ENCODE results near the gene QRFP.

QRFP gene

DNA sequence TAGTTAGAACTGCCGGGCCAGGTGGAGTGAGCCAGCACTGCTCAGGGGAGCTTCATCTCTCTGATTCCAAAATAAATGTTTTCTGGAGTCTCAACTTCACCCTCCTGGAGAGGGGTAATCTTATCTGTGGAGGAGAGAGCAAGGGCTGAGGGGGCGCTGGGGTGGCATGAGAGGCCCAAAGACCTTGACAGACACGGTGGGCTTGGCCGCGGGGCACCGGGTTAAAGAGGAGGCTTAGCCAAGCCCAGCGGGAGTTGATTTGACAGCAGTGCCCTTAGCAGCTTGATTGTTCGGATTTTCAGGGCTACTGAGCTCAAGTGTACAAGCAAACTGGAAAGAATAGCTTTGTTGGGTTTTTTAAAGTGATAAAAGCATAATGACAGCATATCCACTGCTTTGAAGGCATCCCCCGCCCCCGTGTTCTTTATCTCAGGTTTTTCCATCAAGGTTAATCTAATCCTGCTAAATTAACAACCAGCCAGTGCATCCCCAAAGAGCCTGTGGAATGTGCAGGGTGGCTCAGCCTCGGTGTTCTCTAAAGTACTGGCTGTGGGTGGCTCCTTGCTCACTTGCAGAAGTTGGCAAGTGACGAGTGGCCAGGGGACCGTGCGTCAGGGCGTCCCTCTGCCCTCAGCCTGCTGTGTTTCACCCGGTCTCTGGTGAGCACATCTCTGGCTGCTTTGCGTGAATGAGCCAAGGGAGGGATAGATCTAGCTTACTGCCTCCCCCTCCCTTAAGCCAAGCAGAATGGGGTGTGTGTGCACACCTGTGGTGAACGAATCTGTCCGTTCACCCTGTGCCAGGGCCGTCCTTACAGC, 5.5 kb downstream of the QRFP start:
- no peak for DNase-seq

DNA sequence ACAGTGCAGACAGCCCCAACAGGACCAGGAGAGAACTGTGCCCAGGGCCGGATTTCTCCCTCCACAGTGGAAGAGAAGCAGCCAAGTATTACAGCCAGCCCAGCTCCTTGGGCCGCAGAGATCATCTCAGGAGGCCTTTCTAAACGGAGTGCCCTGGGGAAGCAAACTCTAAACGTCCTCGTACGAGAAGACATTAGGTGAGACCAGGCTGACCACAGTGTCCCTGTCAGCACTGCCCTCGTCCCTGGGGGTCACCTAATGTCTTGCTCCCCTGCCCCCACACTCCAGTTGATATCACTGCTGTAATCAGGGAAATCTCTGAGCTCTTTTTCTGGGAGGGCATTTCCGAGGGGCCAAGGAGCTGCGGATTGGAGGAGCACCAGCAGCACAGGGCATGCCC, 6.5 kb downstream of the QRFP start:
- no peak for DNase-seq

- DNase-seq: no peak
These were observed 8.3 kb downstream of the QRFP start for GRCh38 chr9:130888146-130888885.

DNA sequence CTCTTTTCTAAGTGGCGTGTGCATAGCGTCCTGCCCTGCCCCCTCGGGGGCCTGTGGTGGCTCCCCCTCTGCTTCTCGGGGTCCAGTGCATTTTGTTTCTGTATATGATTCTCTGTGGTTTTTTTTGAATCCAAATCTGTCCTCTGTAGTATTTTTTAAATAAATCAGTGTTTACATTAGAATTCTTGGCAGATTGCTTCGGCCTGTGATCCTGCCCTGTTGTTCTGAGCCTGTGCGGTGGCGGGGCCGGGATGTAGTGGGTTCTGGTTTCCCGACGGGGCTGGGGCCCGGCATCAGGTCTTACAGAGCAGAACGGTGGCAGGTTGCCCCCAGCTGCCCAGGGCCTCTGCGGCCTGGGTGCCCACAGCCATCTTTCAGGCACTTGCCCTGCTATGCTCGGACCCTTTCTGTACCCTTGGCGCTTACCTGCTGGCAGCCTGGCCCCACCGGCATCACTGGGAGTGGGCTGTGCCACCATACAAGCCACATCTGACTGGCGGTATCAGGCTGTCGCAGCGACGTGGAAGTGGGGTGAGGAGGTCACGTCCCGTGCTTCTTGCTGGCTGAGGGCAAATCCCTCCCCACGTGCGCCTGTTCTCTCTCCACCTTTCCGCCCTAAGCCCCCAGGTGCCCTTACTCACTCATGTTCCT, 9.0 kb downstream of the QRFP start:
- DNase-seq: no peak

DNA sequence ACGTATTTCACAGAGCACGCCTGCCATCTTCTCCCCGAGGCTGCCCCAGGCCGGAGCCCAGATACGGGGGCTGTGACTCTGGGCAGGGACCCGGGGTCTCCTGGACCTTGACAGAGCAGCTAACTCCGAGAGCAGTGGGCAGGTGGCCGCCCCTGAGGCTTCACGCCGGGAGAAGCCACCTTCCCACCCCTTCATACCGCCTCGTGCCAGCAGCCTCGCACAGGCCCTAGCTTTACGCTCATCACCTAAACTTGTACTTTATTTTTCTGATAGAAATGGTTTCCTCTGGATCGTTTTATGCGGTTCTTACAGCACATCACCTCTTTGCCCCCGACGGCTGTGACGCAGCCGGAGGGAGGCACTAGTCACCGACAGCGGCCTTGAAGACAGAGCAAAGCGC, 9.6 kb downstream of the QRFP start:
- DNase-seq: no peak

DNA sequence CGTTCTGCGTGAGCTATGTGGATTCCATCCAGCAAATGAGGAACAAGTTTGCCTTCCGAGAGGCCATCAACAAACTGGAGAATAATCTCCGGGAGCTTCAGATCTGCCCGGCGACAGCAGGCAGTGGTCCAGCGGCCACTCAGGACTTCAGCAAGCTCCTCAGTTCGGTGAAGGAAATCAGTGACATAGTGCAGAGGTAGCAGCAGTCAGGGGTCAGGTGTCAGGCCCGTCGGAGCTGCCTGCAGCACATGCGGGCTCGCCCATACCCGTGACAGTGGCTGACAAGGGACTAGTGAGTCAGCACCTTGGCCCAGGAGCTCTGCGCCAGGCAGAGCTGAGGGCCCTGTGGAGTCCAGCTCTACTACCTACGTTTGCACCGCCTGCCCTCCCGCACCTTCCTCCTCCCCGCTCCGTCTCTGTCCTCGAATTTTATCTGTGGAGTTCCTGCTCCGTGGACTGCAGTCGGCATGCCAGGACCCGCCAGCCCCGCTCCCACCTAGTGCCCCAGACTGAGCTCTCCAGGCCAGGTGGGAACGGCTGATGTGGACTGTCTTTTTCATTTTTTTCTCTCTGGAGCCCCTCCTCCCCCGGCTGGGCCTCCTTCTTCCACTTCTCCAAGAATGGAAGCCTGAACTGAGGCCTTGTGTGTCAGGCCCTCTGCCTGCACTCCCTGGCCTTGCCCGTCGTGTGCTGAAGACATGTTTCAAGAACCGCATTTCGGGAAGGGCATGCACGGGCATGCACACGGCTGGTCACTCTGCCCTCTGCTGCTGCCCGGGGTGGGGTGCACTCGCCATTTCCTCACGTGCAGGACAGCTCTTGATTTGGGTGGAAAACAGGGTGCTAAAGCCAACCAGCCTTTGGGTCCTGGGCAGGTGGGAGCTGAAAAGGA, 10.9 kb downstream of the QRFP start:
- no peak for DNase-seq

GRCh38 chr9:130884542-130885483, 11.8 kb downstream of the QRFP start:
- no peak for DNase-seq

- no peak for DNase-seq
These were observed 12.5 kb downstream of the QRFP start for GRCh38 chr9:130884111-130884531.

DNA sequence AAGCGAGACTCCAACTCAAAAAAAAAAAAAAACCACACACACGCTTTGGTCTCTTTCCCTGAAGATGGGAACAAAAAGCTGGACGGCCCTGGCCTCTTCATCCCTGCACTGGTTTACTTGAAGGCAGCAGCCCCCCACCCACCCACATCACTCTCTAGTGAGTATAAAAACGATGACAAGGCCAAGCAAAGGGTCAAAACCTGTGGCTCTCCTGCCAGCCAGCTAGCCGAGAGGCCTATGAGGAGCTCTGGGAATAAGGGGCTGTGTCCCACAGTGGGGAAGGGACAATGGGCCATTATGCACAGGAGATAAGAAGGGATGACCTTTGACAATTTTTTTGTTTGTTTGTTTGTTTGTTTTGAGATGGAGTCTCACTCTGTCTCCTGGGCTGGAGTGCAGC, 13.1 kb downstream of the QRFP start:
- DNase-seq: no peak

- no peak for DNase-seq
These were observed 13.9 kb downstream of the QRFP start for GRCh38 chr9:130882696-130883225.

DNA sequence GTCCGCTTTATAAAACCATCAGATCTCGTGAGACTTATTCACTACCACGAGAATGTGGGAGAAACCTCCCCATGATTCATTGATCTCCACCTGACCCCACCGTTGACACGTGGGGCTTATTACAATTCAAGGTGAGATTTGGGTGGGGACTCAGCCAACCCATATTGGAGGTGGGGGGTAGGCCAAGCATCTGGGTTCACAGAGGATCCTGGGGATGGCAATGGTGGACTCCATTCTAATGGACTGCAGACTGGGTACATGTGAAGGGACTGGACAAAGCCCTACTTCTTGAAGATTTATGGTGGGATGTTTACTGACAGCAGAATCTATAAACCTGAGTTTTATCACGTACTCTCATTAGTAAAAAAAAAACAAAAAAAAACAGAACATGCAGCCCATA, 15.1 kb downstream of the QRFP start:
- no peak for DNase-seq

DNA sequence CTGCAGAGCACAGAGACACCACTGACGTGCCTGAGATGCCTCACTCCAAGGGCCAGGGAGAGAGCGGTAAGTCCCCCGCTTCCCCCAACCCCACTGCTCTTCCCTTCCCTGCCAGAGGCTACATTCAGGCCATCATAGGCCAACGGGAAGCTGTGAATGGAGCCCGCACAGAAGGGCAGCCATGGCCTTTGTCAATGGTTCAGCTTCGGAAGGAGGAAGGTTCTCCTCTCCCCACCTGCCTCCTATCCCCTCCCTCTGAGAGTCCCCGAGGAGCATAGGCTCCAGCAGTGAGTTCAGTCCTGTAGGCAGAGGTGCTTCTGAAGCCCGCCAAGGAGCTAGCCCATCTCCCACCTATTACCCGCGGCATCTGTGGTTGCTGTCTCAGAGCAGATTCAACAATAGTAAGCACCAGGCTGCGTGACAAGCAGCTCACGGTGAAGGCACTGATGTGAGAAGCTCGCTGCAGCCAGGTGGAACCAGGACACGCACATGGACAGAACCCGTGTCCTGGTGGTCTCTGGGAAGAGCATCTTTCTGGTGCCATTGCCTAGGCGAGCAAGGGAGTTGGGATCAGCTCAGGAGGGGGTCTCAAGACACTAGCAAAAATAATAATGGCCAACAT, 15.9 kb downstream of the QRFP start:
- DNase-seq: no peak

- no peak for DNase-seq
These were observed 16.7 kb downstream of the QRFP start for GRCh38 chr9:130879863-130880411.

GRCh38 chr9:130878295-130878694, 18.3 kb downstream of the QRFP start:
- no peak for DNase-seq

DNA sequence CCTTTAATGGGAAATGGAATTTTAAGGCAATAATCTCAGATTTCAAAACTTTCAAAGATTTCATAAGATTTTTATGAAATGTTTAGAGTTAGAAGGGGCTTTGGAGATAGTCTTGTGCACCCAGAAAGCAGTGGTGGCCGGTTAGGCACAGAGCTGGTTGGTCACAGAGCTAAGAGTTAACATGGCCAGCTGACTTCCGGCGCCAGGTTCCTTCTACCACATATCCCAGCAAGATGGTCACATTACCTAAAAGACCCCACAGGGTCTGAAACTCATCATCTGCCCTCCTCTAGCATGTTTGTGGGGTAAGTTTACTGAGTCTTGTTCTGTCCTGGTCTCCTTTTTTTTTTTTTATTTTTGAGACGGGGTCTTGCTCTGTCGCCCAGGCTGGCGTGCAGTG, 19.3 kb downstream of the QRFP start:
- no peak for DNase-seq

DNA sequence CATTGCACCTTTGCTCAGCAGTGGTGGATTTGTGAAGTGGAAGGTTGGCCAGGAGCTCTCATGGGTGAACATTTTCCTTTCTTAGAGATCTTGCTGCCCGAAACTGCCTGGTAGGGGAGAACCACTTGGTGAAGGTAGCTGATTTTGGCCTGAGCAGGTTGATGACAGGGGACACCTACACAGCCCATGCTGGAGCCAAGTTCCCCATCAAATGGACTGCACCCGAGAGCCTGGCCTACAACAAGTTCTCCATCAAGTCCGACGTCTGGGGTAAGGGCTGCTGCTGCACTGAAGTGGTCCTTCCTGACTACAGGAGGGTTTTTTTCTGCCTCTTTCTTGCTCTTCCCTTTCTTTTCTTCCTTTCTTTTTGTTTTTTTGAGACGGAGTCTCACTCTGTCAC, 21.8 kb downstream of the QRFP start:
- DNase-seq: no peak

GRCh38 chr9:130873966-130874365, 22.6 kb downstream of the QRFP start:
- DNase-seq: no peak

- peak in 1 of 2 experiments; percentile 20 for DNase-seq
These were observed 23.6 kb downstream of the QRFP start for GRCh38 chr9:130872912-130873503.

DNA sequence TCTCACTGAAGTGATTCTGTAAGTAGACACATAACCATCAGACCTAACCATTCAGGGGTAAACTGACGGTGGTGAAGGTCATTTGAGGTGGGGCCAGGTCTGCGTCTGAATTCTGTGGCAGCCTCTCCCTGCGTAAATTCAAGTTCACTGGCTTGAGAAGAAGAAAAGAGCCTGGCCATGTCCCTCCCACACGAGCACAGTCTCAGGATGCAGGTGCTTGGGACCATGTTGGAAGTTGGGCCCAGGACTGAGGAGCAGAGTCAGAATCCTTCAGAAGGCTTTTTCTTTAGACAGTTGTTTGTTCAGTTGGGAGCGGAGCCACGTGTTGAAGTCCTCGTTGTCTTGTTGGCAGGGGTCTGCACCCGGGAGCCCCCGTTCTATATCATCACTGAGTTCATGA, 24.1 kb downstream of the QRFP start:
- DNase-seq: no peak

- no peak for DNase-seq
These were observed 24.5 kb downstream of the QRFP start for GRCh38 chr9:130872093-130872492.
